HAP-1 (cell line): Measurements from ENCODE around the gene ITSN1.
A peak's percentile ranks its signal among the peaks of the same experiment; 100 is the strongest.

Experiments used
- DNase-seq, 2 experiments: peaks; one replicate each; pipeline ENCODE4 v3.0.0-alpha.2; 2016 to 2020; ENCODE audit warnings: low spot score in 2 of 2
- H3K27me3 ChIP-seq: fragments of 250-450 bp; sonication (Bioruptor Pico); 2 replicates; pipeline ENCODE4 v1.5.1; 2020; ENCODE audit warnings: low read depth, mild to moderate bottlenecking, moderate library complexity
- H3K36me3 ChIP-seq: fragments of 250-450 bp; sonication (Bioruptor Pico); replicated peaks from 2 replicates; pipeline ENCODE4 v1.5.1; 2020; ENCODE audit warnings: mild to moderate bottlenecking
- H3K4me1 ChIP-seq: fragments of 250-450 bp; sonication (Bioruptor Pico); 2 replicates; pipeline ENCODE4 v1.5.1; 2020; ENCODE audit warnings: mild to moderate bottlenecking
- H3K4me3 ChIP-seq: fragments of 250-450 bp; sonication (Bioruptor Pico); 2 replicates; pipeline ENCODE4 v1.5.1; 2020; ENCODE audit warnings: mild to moderate bottlenecking, moderate library complexity
- H3K9me3 ChIP-seq: fragments of 250-450 bp; sonication (Bioruptor Pico); 2 replicates; pipeline ENCODE4 v1.5.1; 2020; ENCODE audit warnings: mild to moderate bottlenecking, moderate library complexity
- in situ Hi-C: fragments of 300-500 bp; cut with MboI; formaldehyde crosslinking; loops from 3 replicates; pipeline ENCODE4 v1.14.3; 2020; ENCODE audit warnings: low sequenced_read_pairs, inconsistent platforms, mixed read lengths

ITSN1 gene

GRCh38 chr21:33642896-33643657 lies 776 bp downstream of the ITSN1 start:
- peaks cover 19% of the 10 kb centered on the region for H3K4me1 ChIP-seq
- no peaks in the 10 kb centered on the region for H3K9me3 ChIP-seq
- DNase-seq, result peak; percentile 46 to 57
- no peaks in the 10 kb centered on the region; the same call in 1 of the 2 replicates for H3K36me3 ChIP-seq
- peak overlapping the region; percentile 82 for H3K4me3 ChIP-seq
- in situ Hi-C loops, result no loop called here
- no peaks in the 10 kb centered on the region for H3K27me3 ChIP-seq

GRCh38 chr21:33643658-33644311 lies 1.5 kb downstream of the ITSN1 start:
- Histone ChIP-seq H3K4me3 (peak overlapping the region; percentile 82), H3K36me3 (no peaks in the 10 kb centered on the region; the same call in 1 of the 2 replicates), H3K4me1 (peaks cover 19% of the 10 kb centered on the region), H3K9me3 (no peaks in the 10 kb centered on the region), H3K27me3 (no peaks in the 10 kb centered on the region)
- peak; percentile 53 to 67 for DNase-seq
- in situ Hi-C loops, result no loop called here

GRCh38 chr21:33644383-33645074 lies 2.2 kb downstream of the ITSN1 start:
- Histone ChIP-seq H3K36me3 (no peaks in the 10 kb centered on the region; the same call in 1 of the 2 replicates), H3K4me3 (peak overlapping the region; percentile 82), H3K9me3 (no peaks in the 10 kb centered on the region), H3K27me3 (no peaks in the 10 kb centered on the region), H3K4me1 (peaks cover 19% of the 10 kb centered on the region)
- no peak for DNase-seq
- in situ Hi-C loops, result no loop called here

GRCh38 chr21:33645730-33646129 lies 3.4 kb downstream of the ITSN1 start:
- H3K4me3 ChIP-seq, result no peak overlapping the region
- in situ Hi-C loops, result no loop called here

GRCh38 chr21:33647587-33647986 lies 5.3 kb downstream of the ITSN1 start:
- no peak for DNase-seq
- Histone ChIP-seq H3K27me3 (no peaks in the 10 kb centered on the region), H3K9me3 (no peaks in the 10 kb centered on the region), H3K4me1 (peaks cover 31% of the 10 kb centered on the region), H3K36me3 (no peaks in the 10 kb centered on the region; the same call in 1 of the 2 replicates), H3K4me3 (no peak overlapping the region)
- in situ Hi-C loops, result no loop called here

More at GRCh38 chr21:33645730-33646129, 3.4 kb downstream of the ITSN1 start:
- Histone ChIP-seq H3K36me3 (no peaks in the 10 kb centered on the region; the same call in 1 of the 2 replicates), H3K27me3 (no peaks in the 10 kb centered on the region), H3K9me3 (no peaks in the 10 kb centered on the region), H3K4me1 (peaks cover 18% of the 10 kb centered on the region)
- no peak for DNase-seq

GRCh38 chr21:33648555-33648954 lies 6.3 kb downstream of the ITSN1 start:
- in situ Hi-C loops, result no loop called here

GRCh38 chr21:33650230-33650629 lies 7.9 kb downstream of the ITSN1 start:
- H3K4me1 ChIP-seq, result peaks cover 31% of the 10 kb centered on the region
- in situ Hi-C loops, result no loop called here
- no peaks in the 10 kb centered on the region for H3K9me3 ChIP-seq
- H3K27me3 ChIP-seq, result no peaks in the 10 kb centered on the region
- no peaks in the 10 kb centered on the region; the same call in 1 of the 2 replicates for H3K36me3 ChIP-seq
- no peak for DNase-seq
- H3K4me3 ChIP-seq, result no peak overlapping the region

More at GRCh38 chr21:33648555-33648954, 6.3 kb downstream of the ITSN1 start:
- no peaks in the 10 kb centered on the region for H3K27me3 ChIP-seq
- no peaks in the 10 kb centered on the region; the same call in 1 of the 2 replicates for H3K36me3 ChIP-seq
- DNase-seq, result no peak
- H3K9me3 ChIP-seq, result no peaks in the 10 kb centered on the region
- H3K4me3 ChIP-seq, result no peak overlapping the region
- H3K4me1 ChIP-seq, result peaks cover 31% of the 10 kb centered on the region

GRCh38 chr21:33650929-33651509 lies 8.7 kb downstream of the ITSN1 start:
- in situ Hi-C loops, result no loop called here
- H3K27me3 ChIP-seq, result no peaks in the 10 kb centered on the region
- no peaks in the 10 kb centered on the region for H3K9me3 ChIP-seq

GRCh38 chr21:33651965-33652680 lies 9.8 kb downstream of the ITSN1 start:
- H3K36me3 ChIP-seq, result no peaks in the 10 kb centered on the region; the same call in 1 of the 2 replicates
- DNase-seq, result no peak
- peaks cover 22% of the 10 kb centered on the region for H3K4me1 ChIP-seq
- in situ Hi-C loops, result no loop called here
- H3K27me3 ChIP-seq, result no peaks in the 10 kb centered on the region
- no peak overlapping the region for H3K4me3 ChIP-seq
- H3K9me3 ChIP-seq, result no peaks in the 10 kb centered on the region

More at GRCh38 chr21:33650929-33651509, 8.7 kb downstream of the ITSN1 start:
- H3K36me3 ChIP-seq, result no peaks in the 10 kb centered on the region; the same call in 1 of the 2 replicates
- no peak overlapping the region for H3K4me3 ChIP-seq
- peaks cover 24% of the 10 kb centered on the region for H3K4me1 ChIP-seq
- DNase-seq, result no peak

- no peaks in the 10 kb centered on the region for H3K27me3 ChIP-seq
- no peak for DNase-seq
- in situ Hi-C loops, result no loop called here
- H3K36me3 ChIP-seq, result no peaks in the 10 kb centered on the region
- H3K4me3 ChIP-seq, result no peak overlapping the region
- peaks cover 22% of the 10 kb centered on the region for H3K4me1 ChIP-seq
- H3K9me3 ChIP-seq, result no peaks in the 10 kb centered on the region
These were observed 12.1 kb downstream of the ITSN1 start for GRCh38 chr21:33654412-33654811.

GRCh38 chr21:33655588-33656221 lies 13.4 kb downstream of the ITSN1 start:
- Histone ChIP-seq H3K36me3 (no peaks in the 10 kb centered on the region), H3K4me3 (no peak overlapping the region), H3K27me3 (no peaks in the 10 kb centered on the region), H3K9me3 (peaks cover under 1% of the 10 kb centered on the region; the same call in 1 of the 2 replicates), H3K4me1 (peaks cover 19% of the 10 kb centered on the region)
- in situ Hi-C loops, result no loop called here
- DNase-seq, result no peak

GRCh38 chr21:33657124-33657820 lies 15.0 kb downstream of the ITSN1 start:
- Histone ChIP-seq H3K27me3 (no peaks in the 10 kb centered on the region), H3K9me3 (peaks cover 4% of the 10 kb centered on the region; the same call in 1 of the 2 replicates), H3K4me1 (peaks cover 6% of the 10 kb centered on the region), H3K4me3 (no peak overlapping the region), H3K36me3 (no peaks in the 10 kb centered on the region)
- DNase-seq, result no peak
- in situ Hi-C loops, result no loop called here
